ENCODE measurements around the gene EHBP1L1. TPM values are rescaled to one million over a fixed set of nuclear protein-coding genes. Genes with fewer than 3 reads are reported as not detected.

EHBP1L1 gene
- total RNA-seq, 4 donors from 2014 or later, result 186 to 472 (median 293) TPM

DNA sequence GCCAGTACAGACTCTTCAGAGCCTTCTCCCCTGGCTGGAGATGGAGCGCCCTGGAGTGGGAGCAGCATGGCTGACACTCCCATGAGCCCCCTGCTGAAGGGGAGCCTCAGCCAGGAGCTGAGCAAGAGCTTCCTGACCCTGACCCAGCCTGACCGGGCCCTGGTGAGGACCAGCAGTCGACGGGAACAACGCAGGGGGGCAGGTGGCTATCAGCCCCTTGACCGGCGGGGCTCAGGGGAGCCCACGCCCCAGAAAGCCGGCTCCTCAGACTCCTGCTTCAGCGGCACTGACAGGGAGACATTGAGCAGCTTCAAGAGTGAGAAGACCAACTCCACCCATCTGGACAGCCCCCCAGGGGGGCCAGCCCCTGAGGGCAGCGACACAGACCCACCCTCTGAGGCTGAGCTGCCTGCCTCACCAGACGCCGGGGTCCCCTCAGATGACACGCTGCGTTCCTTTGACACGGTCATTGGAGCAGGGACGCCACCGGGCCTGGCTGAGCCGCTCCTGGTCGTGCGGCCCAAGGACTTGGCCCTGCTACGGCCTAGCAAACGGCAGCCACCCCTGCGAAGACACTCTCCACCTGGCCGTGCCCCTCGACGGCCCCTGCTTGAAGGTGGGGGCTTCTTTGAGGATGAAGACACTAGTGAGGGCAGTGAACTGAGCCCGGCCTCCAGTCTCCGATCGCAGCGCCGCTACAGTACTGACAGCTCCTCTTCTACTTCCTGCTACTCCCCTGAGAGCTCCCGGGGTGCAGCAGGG, 42.3 kb downstream of the EHBP1L1 start:
- Histone ChIP-seq H3K36me3 (peaks cover 31 to 63% (median 61%) of the 10 kb centered on the region in 4 donors), H3K9me3 (no peaks in the 10 kb centered on the region), H3K4me1 (peaks cover 16 to 32% (median 27%) of the 10 kb centered on the region in 4 donors), H3K27ac (replicated peaks in 1 of 4) (no peak overlapping the region), H3K4me3 (no peak overlapping the region), H3K27me3 (no peaks in the 10 kb centered on the region)
- DNase-seq (ENCODE audit: extremely low spot score), result no peak
- intact Hi-C loops (cut with DNase I), result no loop called here
- 86% methylated on average over 5 of the region's 33 CpGs for WGBS
- TF ChIP-seq POLR2A (IDR thresholded peaks at IDR 0.05; ENCODE audit: low read depth) (no peak), EP300 (IDR thresholded peaks at IDR 0.05) (no peak), POLR2AphosphoS5 (IDR thresholded peaks at IDR 0.05) (no peak)
- TF ChIP-seq, protein P1, sequence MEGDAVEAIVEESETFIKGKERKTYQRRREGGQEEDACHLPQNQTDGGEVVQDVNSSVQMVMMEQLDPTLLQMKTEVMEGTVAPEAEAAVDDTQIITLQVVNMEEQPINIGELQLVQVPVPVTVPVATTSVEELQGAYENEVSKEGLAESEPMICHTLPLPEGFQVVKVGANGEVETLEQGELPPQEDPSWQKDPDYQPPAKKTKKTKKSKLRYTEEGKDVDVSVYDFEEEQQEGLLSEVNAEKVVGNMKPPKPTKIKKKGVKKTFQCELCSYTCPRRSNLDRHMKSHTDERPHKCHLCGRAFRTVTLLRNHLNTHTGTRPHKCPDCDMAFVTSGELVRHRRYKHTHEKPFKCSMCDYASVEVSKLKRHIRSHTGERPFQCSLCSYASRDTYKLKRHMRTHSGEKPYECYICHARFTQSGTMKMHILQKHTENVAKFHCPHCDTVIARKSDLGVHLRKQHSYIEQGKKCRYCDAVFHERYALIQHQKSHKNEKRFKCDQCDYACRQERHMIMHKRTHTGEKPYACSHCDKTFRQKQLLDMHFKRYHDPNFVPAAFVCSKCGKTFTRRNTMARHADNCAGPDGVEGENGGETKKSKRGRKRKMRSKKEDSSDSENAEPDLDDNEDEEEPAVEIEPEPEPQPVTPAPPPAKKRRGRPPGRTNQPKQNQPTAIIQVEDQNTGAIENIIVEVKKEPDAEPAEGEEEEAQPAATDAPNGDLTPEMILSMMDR (IDR thresholded peaks at IDR 0.05), result no peak

DNA sequence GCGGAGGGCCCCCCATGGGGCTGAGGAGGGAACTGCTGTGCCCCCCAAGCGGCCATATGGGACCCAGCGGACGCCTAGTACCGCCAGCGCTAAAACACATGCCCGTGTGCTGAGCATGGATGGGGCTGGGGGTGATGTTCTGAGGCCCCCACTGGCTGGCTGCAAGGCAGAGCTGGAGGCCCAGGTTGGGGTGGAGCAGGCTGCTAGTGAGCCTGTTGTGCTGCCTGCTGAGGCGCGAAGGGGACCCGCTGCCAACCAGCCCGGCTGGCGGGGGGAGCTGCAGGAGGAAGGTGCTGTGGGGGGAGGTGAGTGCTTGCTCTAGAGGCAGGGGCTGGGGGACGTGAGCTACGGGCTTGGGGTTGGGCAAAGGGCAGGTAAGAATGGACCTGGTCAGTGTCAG, 42.9 kb downstream of the EHBP1L1 start:
- WGBS, result 94% methylated on average over 7 of the region's 14 CpGs
- no peak for TF ChIP-seq POLR2AphosphoS5 (IDR thresholded peaks at IDR 0.05)
- TF ChIP-seq, protein P1 (IDR thresholded peaks at IDR 0.05), result no peak
- TF ChIP-seq EP300 (IDR thresholded peaks at IDR 0.05), result no peak
- TF ChIP-seq POLR2A (IDR thresholded peaks at IDR 0.05; ENCODE audit: low read depth), result no peak
- DNase-seq (ENCODE audit: extremely low spot score), result no peak
- peaks cover 31 to 69% (median 67%) of the 10 kb centered on the region in 4 donors for H3K36me3 ChIP-seq
- no peaks in the 10 kb centered on the region for H3K27me3 ChIP-seq
- H3K4me3 ChIP-seq, result no peak overlapping the region
- intact Hi-C loops (cut with DNase I), result no loop called here
- H3K4me1 ChIP-seq, result peaks cover 14 to 26% (median 21%) of the 10 kb centered on the region in 4 donors
- no peak overlapping the region for H3K27ac ChIP-seq (replicated peaks in 1 of 4)
- no peaks in the 10 kb centered on the region for H3K9me3 ChIP-seq

DNA sequence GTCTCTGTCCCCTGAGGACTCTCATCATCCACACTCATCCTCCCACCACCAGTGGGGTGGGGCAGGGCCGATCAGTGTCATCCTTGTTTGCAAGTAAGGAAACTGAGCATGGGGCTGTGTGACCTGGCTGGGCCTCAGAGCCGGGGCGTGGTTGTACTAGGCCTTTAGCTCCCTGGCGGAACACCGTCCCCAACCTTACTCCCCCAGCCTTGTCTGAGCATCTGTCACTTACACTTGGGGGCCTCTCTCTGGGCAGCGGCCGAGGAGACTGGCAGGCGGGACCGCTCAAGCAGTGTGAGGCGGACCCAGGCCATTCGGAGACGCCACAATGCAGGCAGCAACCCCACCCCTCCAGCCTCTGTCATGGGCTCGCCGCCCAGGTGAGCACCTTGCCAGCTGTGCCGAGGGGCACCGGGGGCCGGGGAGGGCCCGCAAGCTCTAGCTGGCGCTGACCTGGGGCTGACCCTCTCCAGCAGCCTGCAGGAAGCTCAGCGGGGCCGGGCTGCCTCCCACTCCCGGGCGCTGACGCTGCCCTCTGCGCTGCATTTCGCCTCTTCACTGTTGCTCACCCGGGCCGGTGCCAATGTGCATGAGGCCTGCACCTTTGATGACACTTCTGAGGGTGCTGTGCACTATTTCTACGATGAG, 43.6 kb downstream of the EHBP1L1 start:
- H3K4me1 ChIP-seq, result peaks cover 14 to 25% (median 21%) of the 10 kb centered on the region in 4 donors
- no peak for TF ChIP-seq POLR2A (IDR thresholded peaks at IDR 0.05; ENCODE audit: low read depth)
- TF ChIP-seq, protein P1 (IDR thresholded peaks at IDR 0.05), result no peak
- TF ChIP-seq EP300 (IDR thresholded peaks at IDR 0.05), result no peak
- TF ChIP-seq POLR2AphosphoS5 (IDR thresholded peaks at IDR 0.05), result no peak
- H3K4me3 ChIP-seq, result no peak overlapping the region
- 89% methylated on average over 19 of the region's 29 CpGs for WGBS
- no peak overlapping the region for H3K27ac ChIP-seq (replicated peaks in 1 of 4)
- intact Hi-C loops (cut with DNase I), result no loop called here
- no peaks in the 10 kb centered on the region for H3K27me3 ChIP-seq
- H3K36me3 ChIP-seq, result peaks cover 36 to 75% (median 73%) of the 10 kb centered on the region in 4 donors
- H3K9me3 ChIP-seq, result no peaks in the 10 kb centered on the region
- DNase-seq (ENCODE audit: extremely low spot score), result no peak

DNA sequence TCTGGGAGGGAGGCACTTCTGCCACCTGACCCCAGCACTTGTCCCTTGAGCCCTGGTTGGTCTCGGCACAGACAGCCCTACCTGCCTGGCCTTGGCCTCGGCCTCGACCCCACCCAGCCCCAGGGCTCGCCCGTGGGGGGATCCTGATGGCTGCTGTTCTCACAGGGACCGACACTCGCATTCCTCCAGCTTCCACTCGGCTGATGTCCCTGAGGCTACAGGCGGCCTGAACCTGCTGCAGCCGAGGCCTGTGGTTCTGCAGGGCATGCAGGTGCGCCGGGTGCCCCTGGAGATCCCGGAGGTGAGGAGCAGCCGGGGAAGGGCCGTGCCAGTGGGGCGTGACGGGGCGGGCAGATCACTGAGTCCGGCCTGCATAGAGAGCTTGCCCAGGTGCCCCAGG, 44.8 kb downstream of the EHBP1L1 start:
- H3K4me1 ChIP-seq, result peaks cover 14 to 27% (median 21%) of the 10 kb centered on the region in 4 donors
- TF ChIP-seq POLR2A (IDR thresholded peaks at IDR 0.05; ENCODE audit: low read depth), result no peak
- no peak for TF ChIP-seq EP300 (IDR thresholded peaks at IDR 0.05)
- TF ChIP-seq, protein P1 (IDR thresholded peaks at IDR 0.05), result no peak
- TF ChIP-seq POLR2AphosphoS5 (IDR thresholded peaks at IDR 0.05), result no peak
- no peak overlapping the region for H3K27ac ChIP-seq (replicated peaks in 1 of 4)
- no peak overlapping the region for H3K4me3 ChIP-seq
- intact Hi-C loops (cut with DNase I), result loop anchor here (10.0 kb wide), 1 partner anchor 194 kb away; no protein-coding TSS in a partner anchor
- WGBS, result 89% methylated on average over 9 of the region's 19 CpGs
- peaks cover 48 to 88% (median 86%) of the 10 kb centered on the region in 4 donors for H3K36me3 ChIP-seq
- no peaks in the 10 kb centered on the region for H3K9me3 ChIP-seq
- no peak for DNase-seq (ENCODE audit: extremely low spot score)
- H3K27me3 ChIP-seq, result no peaks in the 10 kb centered on the region
